K562 (cell line): ENCODE data around the gene GPAT3. TPM values are rescaled to one million over a fixed set of nuclear protein-coding genes. Genes with fewer than 3 reads are reported as not detected.

ENCODE experiments used
- ATAC-seq: fragments of 200-7000 bp; cut with Tn5 transposase; 3 replicates; pipeline ENCODE4 v1.9.1; 2020; ENCODE audit warnings: moderate library complexity
- BruUV-seq: library from RNA; stranded (reverse); fragments of 400-500 nt; replicated peaks from 2 replicates; lab custom pipeline; 2021; lab: Mats Ljungman, UMichigan
- CTCF ChIA-PET: fragments of 300-600 bp; formaldehyde crosslinking; extraction: SDS; loops from one replicate; lab custom pipeline; 2021; ENCODE audit warnings: low intra/inter-chr PET ratio; lab: Yijun Ruan, JAX
- POLR2A ChIA-PET: fragments of 300-600, 350-650 bp; sonication (Branson Sonifier 250); formaldehyde crosslinking; extraction: SDS; loops from one replicate; lab custom pipeline; 2021; ENCODE audit warnings: antibody characterized with exemption, inconsistent platforms; lab: Yijun Ruan, JAX
- DNase-seq, 4 experiments: peaks; one replicate each; pipeline versions ENCODE4 v3.0.0 to v3.0.0-alpha.2; 2011 to 2018; ENCODE audit warnings: low spot score in 3 of 4, mixed read lengths in 3 of 4; ENCODE audit errors: extremely low read depth in 1 of 4
- FAIRE-seq: peaks from 2 replicates; lab custom pipeline; 2011; peaks lifted over from hg19 to GRCh38; lab: Jason Lieb, UNC
- H2AFZ ChIP-seq: 2 replicates; pipeline ENCODE4 v1.6.0; 2011; ENCODE audit warnings: low read depth, low read length, control low read depth, inconsistent platforms
- H3K27ac ChIP-seq: fragments of 200-600 bp; 3 replicates; pipeline ENCODE4 v1.8.0; 2011; ENCODE audit warnings: low read depth, mild to moderate bottlenecking, control low read depth, inconsistent platforms, low read length, moderate library complexity, mixed read lengths; ENCODE audit errors: extremely low read depth
- H3K27me3 ChIP-seq, 2 experiments: fragments of 300-600 bp in 1 of 2; 2 replicates in 1 of 2; 3 replicates in 1 of 2; pipeline versions ENCODE4 v1.6.0 to v1.8.0; 2011; ENCODE audit warnings: inconsistent platforms in 2 of 2, low read length in 2 of 2, mild to moderate bottlenecking in 1 of 2, mixed read lengths in 1 of 2, moderate library complexity in 1 of 2; ENCODE audit not compliant: control insufficient read depth in 2 of 2, insufficient read depth in 2 of 2
- H3K36me3 ChIP-seq: fragments of 300-600 bp; 3 replicates; pipeline ENCODE4 v1.8.0; 2011; ENCODE audit warnings: mild to moderate bottlenecking, low read length, inconsistent platforms; ENCODE audit not compliant: control insufficient read depth, insufficient read depth
- H3K4me1 ChIP-seq, 2 experiments: fragments of 200-600 bp in 1 of 2; replicated peaks in 1 of 2; 2 replicates in 1 of 2; 3 replicates in 1 of 2; pipeline versions ENCODE4 v1.5.1 to v1.8.0; 2011; ENCODE audit warnings: inconsistent platforms in 2 of 2, low read length in 2 of 2, mild to moderate bottlenecking in 1 of 2, mixed read lengths in 1 of 2, moderate library complexity in 1 of 2; ENCODE audit not compliant: control insufficient read depth in 2 of 2, insufficient read depth in 2 of 2
- H3K4me2 ChIP-seq: 2 replicates; pipeline ENCODE4 v1.6.1; 2011; ENCODE audit warnings: low read length, control low read depth, inconsistent platforms, mixed read lengths; ENCODE audit not compliant: insufficient read depth
- H3K4me3 ChIP-seq: fragments of 200-600 bp; sonication (generic), shearing (Covaris generic); 2 replicates; pipeline ENCODE4 v1.5.1; 2016; ENCODE audit warnings: control low read depth, inconsistent platforms
- H3K79me2 ChIP-seq: fragments of 200-600 bp; 3 replicates; pipeline ENCODE4 v1.8.0; 2011; ENCODE audit warnings: low read length, inconsistent platforms; ENCODE audit not compliant: control insufficient read depth, insufficient read depth
- H3K9ac ChIP-seq, 2 experiments: 2 replicates each; pipeline versions ENCODE4 v1.6.0 to v1.6.1; 2011; ENCODE audit warnings: low read depth in 2 of 2, low read length in 2 of 2, control low read depth in 1 of 2, inconsistent platforms in 1 of 2, mild to moderate bottlenecking in 1 of 2, mixed read lengths in 1 of 2; ENCODE audit not compliant: insufficient read depth in 1 of 2
- H3K9me1 ChIP-seq: one replicate; pipeline ENCODE4 v1.6.0; 2011; ENCODE audit warnings: inconsistent platforms, mild to moderate bottlenecking, low read length, moderate library complexity; ENCODE audit not compliant: control insufficient read depth, insufficient read depth
- H3K9me3 ChIP-seq: replicated peaks from 2 replicates; pipeline ENCODE4 v1.5.1; 2011; ENCODE audit warnings: low read depth, low read length, inconsistent platforms; ENCODE audit not compliant: control insufficient read depth, insufficient read depth
- H4K20me1 ChIP-seq: replicated peaks from 2 replicates; pipeline ENCODE4 v1.6.1; 2011; ENCODE audit warnings: low read length, inconsistent platforms, mixed read lengths; ENCODE audit not compliant: control insufficient read depth, insufficient read depth
- E2F8 ChIP-seq: fragments of 450-650 bp; IDR thresholded peaks from 2 replicates; pipeline ENCODE4 v1.7.1; 2018; ENCODE audit warnings: mild to moderate bottlenecking, low read depth; ENCODE audit not compliant: partially characterized antibody
- ZNF512 ChIP-seq: IDR thresholded peaks from 2 replicates; pipeline ENCODE4 v1.6.1; 2016; ENCODE audit warnings: missing genetic modification characterization, missing compliant biosample characterization
- WGBS: fragments of 100-300 bp; shearing (Covaris generic); methylation state at CpG from one replicate; pipeline ENCODE4 v1.1.6; 2016; ENCODE audit warnings: low coverage, mixed read lengths; ENCODE audit not compliant: insufficient coverage; ENCODE audit errors: missing lambda C conversion rate; 5-methylcytosine and 5-hydroxymethylcytosine counted together
- in situ Hi-C: fragments of 300-500 bp; cut with MboI; formaldehyde crosslinking; loops from 4 replicates; pipeline ENCODE4 v1.15.0; 2018; ENCODE audit warnings: inconsistent platforms, mixed read lengths
- intact Hi-C: fragments of 100-400 bp; cut with micrococcal nuclease; formaldehyde crosslinking; loops from 2 replicates; pipeline ENCODE4 v1.14.2; 2022
- polyA plus RNA-seq, 8 experiments: library from polyadenylated mRNA; depleted of rRNA in 4 of 8; stranded (reverse) in 5 of 8; unstranded in 3 of 8; fragments of >200 nt; fragmentation: Nextera tagmentation in 2 of 8; fragmentation: Illumina TruSeq in 1 of 8; extraction: Ambion mirVana in 2 of 8; extraction: Trizol in 1 of 8; gene quantifications; 2 replicates each; pipeline versions ENCODE4 v1.2.1 to v1.2.3, GENCODE V29; 2011 to 2014; ENCODE audit warnings: inconsistent platforms in 1 of 8, missing spikeins in 1 of 8
- total RNA-seq, 7 experiments: library from RNA; depleted of rRNA in 6 of 7; stranded (reverse); fragments of >200 nt in 6 of 7; fragmentation: Illumina TruSeq in 2 of 7; extraction: Trizol in 2 of 7; gene quantifications; 2 replicates each; pipeline versions ENCODE4 v1.2.1 to v1.2.3, GENCODE V29; 2011 to 2021; ENCODE audit warnings: low replicate concordance in 1 of 7

GPAT3 gene
- total and polyA plus RNA-seq, 9 of the 15 experiments (the other 6 are each of a cell fraction or from before 2014, with no cell fraction given): 4.1 to 16.1 (median 13.1) TPM

GRCh38 chr4:83498187-83498586 is 37.7 kb upstream of the GPAT3 start:
- intact Hi-C loops: loop anchor here (5.0 kb wide), 2 partner anchors 39 to 41 kb away; partner anchors contain the start of genes GPAT3, HELQ and MRPS18C
- Histone ChIP-seq H3K27ac (no peak overlapping the region), H3K9me1 (no peaks in the 10 kb centered on the region), H3K9ac (no peak overlapping the region), H3K36me3 (no peaks in the 10 kb centered on the region), H2AFZ (no peak overlapping the region), H3K4me2 (no peak overlapping the region), H4K20me1 (no peaks in the 10 kb centered on the region), H3K79me2 (no peaks in the 10 kb centered on the region), H3K4me1 (peaks cover 12 to 13% of the 10 kb centered on the region in 2 experiments; a peak in 4 of 5 replicates), H3K27me3 (no peaks in the 10 kb centered on the region)
- in situ Hi-C loops: no loop called here
- CTCF ChIA-PET: no interaction called here
- no peak for ATAC-seq
- POLR2A ChIA-PET: no interaction called here
- peak; percentile 95 for TF ChIP-seq ZNF512 (tag)
- no peak for TF ChIP-seq E2F8
- TF ChIP-seq, all 486 proteins: peak for 1
- WGBS: 90% methylated on average over 1 of the region's 1 CpG
- Histone ChIP-seq H3K9me3 (no peaks in the 10 kb centered on the region), H3K4me3 (no peak overlapping the region)
- BruUV-seq: no TSS peak
- no peak for DNase-seq
- FAIRE-seq: no peak
